HepG2 (cell line): ENCODE measurements around the gene RPS27L. TPM values are rescaled to one million over a fixed set of nuclear protein-coding genes. Genes with fewer than 3 reads are reported as not detected.

Source experiments
- CHCHD3 ChIP-seq: sonication (generic); formaldehyde crosslinking; IDR thresholded peaks from 2 replicates; pipeline ENCODE4 v1.8.0; 2022; ENCODE audit warnings: mild to moderate bottlenecking, missing genetic modification reagents, moderate library complexity
- LBX2 ChIP-seq: sonication (generic); formaldehyde crosslinking; IDR thresholded peaks from 2 replicates; pipeline ENCODE4 v1.5.0; 2020; ENCODE audit warnings: missing genetic modification reagents, mild to moderate bottlenecking, borderline replicate concordance
- MAZ ChIP-seq, 2 experiments: sonication (generic) in 1 of 2; formaldehyde crosslinking in 1 of 2; IDR thresholded peaks; 2 replicates each; pipeline versions ENCODE4 v1.5.0 to v1.6.1; 2012 to 2020; ENCODE audit warnings: low read depth in 2 of 2, mild to moderate bottlenecking in 2 of 2, borderline replicate concordance in 1 of 2, improper control_type of control experiment in 1 of 2, low read length in 1 of 2, missing genetic modification reagents in 1 of 2, moderate library complexity in 1 of 2
- THAP11 ChIP-seq: IDR thresholded peaks from 2 replicates; pipeline ENCODE4 v1.6.1; 2016; ENCODE audit warnings: missing biosample characterization, missing genetic modification reagents
- ZFP91 ChIP-seq: sonication (generic); formaldehyde crosslinking; IDR thresholded peaks from 2 replicates; pipeline ENCODE4 v1.9.0; 2022; ENCODE audit warnings: missing genetic modification reagents, mild to moderate bottlenecking, borderline replicate concordance
- ZNF143 ChIP-seq: sonication (generic); formaldehyde crosslinking; IDR thresholded peaks from 2 replicates; pipeline ENCODE4 v1.4.0; 2020; ENCODE audit warnings: missing genetic modification reagents
- ZNF234 ChIP-seq: sonication (generic); formaldehyde crosslinking; conservative IDR thresholded peaks from 2 replicates; pipeline ENCODE4 v1.5.1; 2020; ENCODE audit warnings: mild to moderate bottlenecking, missing genetic modification reagents
- ZNF407 ChIP-seq: sonication (generic); formaldehyde crosslinking; IDR thresholded peaks from one replicate; pipeline ENCODE4 v1.5.1; 2020; ENCODE audit warnings: mild to moderate bottlenecking, missing genetic modification reagents; ENCODE audit errors: not compliant biosample characterization
- ZNF460 ChIP-seq: sonication (generic); formaldehyde crosslinking; IDR thresholded peaks from 2 replicates; pipeline ENCODE4 v1.5.1; 2020; ENCODE audit warnings: missing genetic modification reagents, mild to moderate bottlenecking, borderline replicate concordance
- ZNF562 ChIP-seq: sonication (generic); formaldehyde crosslinking; IDR thresholded peaks from 2 replicates; pipeline ENCODE4 v1.8.0; 2022; ENCODE audit warnings: missing genetic modification reagents, borderline replicate concordance
- ZNF670 ChIP-seq: sonication (generic); formaldehyde crosslinking; IDR thresholded peaks from 2 replicates; pipeline ENCODE4 v1.8.0; 2022; ENCODE audit warnings: mild to moderate bottlenecking, missing genetic modification reagents, borderline replicate concordance
- polyA plus RNA-seq, 8 experiments: library from polyadenylated mRNA; depleted of rRNA in 3 of 8; stranded (reverse) in 7 of 8; unstranded in 1 of 8; fragments of >200 nt; fragmentation: Illumina TruSeq in 4 of 8; extraction: Trizol in 4 of 8; gene quantifications; 2 replicates each; pipeline versions ENCODE4 v1.2.1 to v1.2.3, GENCODE V29; 2011 to 2016; ENCODE audit warnings: low read depth in 4 of 8, missing spikeins in 1 of 8, mixed read lengths in 1 of 8; ENCODE audit not compliant: insufficient read depth in 1 of 8
- total RNA-seq, 5 experiments: library from RNA; depleted of rRNA; stranded (reverse); fragments of >200 nt; fragmentation: Illumina TruSeq; extraction: Trizol; gene quantifications; 2 replicates each; pipeline ENCODE4 v1.2.3, GENCODE V29; 2016; ENCODE audit warnings: low read depth in 1 of 5
- TF ChIP-seq, protein P1 (sequence below): sonication (generic); formaldehyde crosslinking; conservative IDR thresholded peaks from 2 replicates; pipeline ENCODE4 v1.4.0; 2020; ENCODE audit warnings: mild to moderate bottlenecking, missing genetic modification reagents, moderate library complexity

RPS27L gene
- total and polyA plus RNA-seq, 2 of the 13 experiments (the other 11 are each of a cell fraction or from before 2014, with no cell fraction given), result 231 to 433 TPM

DNA sequence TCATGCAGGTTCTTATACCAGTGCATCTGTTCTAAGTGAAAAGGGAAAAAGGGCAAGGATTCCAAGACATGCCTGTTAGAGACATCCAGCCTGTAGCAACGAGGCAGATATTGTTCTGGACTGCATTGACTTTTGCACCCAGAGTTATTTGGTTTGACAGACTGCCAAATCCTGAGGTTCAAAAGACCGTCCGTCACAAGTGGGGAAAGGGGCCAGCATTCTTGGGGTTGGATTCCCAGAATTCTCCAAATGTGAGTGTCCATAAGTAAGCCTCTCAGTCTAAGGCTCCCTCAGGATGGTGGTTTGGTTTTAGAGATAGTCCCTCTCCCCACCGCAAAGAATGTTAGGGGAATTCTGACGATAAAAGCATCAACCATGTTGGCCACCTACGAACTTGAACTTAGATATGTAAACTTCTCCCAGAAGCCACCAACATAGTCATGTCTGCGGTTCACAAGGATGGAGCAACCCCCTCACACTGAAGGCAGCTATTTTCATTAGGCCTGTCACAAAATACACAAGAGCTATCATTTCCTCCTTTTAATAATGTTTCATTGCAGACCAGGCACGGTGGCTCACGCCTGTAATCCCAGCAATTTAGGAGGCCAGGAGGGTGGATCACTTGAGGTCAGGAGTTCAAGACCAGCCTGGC is 49.3 kb downstream of the RPS27L start (continued):
- TF ChIP-seq LBX2 (CRISPR knock-in tag) (no peak), CHCHD3 (CRISPR knock-in tag) (no peak), ZNF460 (CRISPR knock-in tag) (peak; percentile 29; the same call in 1 of the 2 replicates), ZNF407 (CRISPR knock-in tag) (peak; percentile 18), ZFP91 (CRISPR knock-in tag) (no peak), ZNF562 (CRISPR knock-in tag) (no peak), ZNF234 (CRISPR knock-in tag) (no peak), ZNF143 (CRISPR knock-in tag) (peak; percentile 74), ZNF670 (CRISPR knock-in tag) (peak; percentile 37; the same call in 1 of the 2 replicates), THAP11 (CRISPR knock-in tag) (peak; percentile 59), MAZ (IDR thresholded peaks at IDR 0.05; ENCODE audit: borderline replicate concordance, low read depth, low read length) (peak; percentile 22; the same call in 1 of the 2 replicates), MAZ (CRISPR knock-in tag; IDR thresholded peaks at IDR 0.05; ENCODE audit: low read depth) (0 out of 2 replicates have a peak, but pooled peaks have one; percentile 33)
- TF ChIP-seq, protein P1, sequence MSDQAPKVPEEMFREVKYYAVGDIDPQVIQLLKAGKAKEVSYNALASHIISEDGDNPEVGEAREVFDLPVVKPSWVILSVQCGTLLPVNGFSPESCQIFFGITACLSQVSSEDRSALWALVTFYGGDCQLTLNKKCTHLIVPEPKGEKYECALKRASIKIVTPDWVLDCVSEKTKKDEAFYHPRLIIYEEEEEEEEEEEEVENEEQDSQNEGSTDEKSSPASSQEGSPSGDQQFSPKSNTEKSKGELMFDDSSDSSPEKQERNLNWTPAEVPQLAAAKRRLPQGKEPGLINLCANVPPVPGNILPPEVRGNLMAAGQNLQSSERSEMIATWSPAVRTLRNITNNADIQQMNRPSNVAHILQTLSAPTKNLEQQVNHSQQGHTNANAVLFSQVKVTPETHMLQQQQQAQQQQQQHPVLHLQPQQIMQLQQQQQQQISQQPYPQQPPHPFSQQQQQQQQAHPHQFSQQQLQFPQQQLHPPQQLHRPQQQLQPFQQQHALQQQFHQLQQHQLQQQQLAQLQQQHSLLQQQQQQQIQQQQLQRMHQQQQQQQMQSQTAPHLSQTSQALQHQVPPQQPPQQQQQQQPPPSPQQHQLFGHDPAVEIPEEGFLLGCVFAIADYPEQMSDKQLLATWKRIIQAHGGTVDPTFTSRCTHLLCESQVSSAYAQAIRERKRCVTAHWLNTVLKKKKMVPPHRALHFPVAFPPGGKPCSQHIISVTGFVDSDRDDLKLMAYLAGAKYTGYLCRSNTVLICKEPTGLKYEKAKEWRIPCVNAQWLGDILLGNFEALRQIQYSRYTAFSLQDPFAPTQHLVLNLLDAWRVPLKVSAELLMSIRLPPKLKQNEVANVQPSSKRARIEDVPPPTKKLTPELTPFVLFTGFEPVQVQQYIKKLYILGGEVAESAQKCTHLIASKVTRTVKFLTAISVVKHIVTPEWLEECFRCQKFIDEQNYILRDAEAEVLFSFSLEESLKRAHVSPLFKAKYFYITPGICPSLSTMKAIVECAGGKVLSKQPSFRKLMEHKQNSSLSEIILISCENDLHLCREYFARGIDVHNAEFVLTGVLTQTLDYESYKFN (CRISPR knock-in tag), result peak; percentile 98
